Neutrophil (primary cell): Measurements from ENCODE around the gene CCL28.
"Not testable (repeated sequence)": the region's sequence is repeated elsewhere in the genome, so short reads cannot be mapped to it uniquely, and the experiment has no call there.

Source experiments
- H3K27ac ChIP-seq: fragments of 200-600 bp; sonication (generic); 2 replicates; pipeline ENCODE4 v1.5.1; 2016; ENCODE audit warnings: mild to moderate bottlenecking, moderate library complexity
- H3K27me3 ChIP-seq: fragments of 200-600 bp; sonication (generic); 2 replicates; pipeline ENCODE4 v1.6.0; 2016; ENCODE audit warnings: mild to moderate bottlenecking
- H3K36me3 ChIP-seq: fragments of 200-600 bp; sonication (generic); 2 replicates; pipeline ENCODE4 v1.5.1; 2017
- H3K4me1 ChIP-seq, 2 experiments: fragments of 200-600 bp in 1 of 2; sonication (generic) in 1 of 2; 1 replicate in 1 of 2; 2 replicates in 1 of 2; pipeline versions ENCODE4 v1.5.1 to v1.6.1; 2013 to 2016; ENCODE audit warnings: low read depth in 1 of 2, low read length in 1 of 2, mild to moderate bottlenecking in 1 of 2, moderate library complexity in 1 of 2; ENCODE audit not compliant: control insufficient read depth in 1 of 2, insufficient read depth in 1 of 2
- H3K4me3 ChIP-seq, 2 experiments: fragments of 200-600 bp in 1 of 2; sonication (generic) in 1 of 2; 1 replicate in 1 of 2; 2 replicates in 1 of 2; pipeline ENCODE4 v1.5.1; 2013 to 2016; ENCODE audit warnings: low read depth in 1 of 2, low read length in 1 of 2, mild to moderate bottlenecking in 1 of 2, moderate library complexity in 1 of 2
- H3K9me3 ChIP-seq: fragments of 200-600 bp; sonication (generic); 2 replicates; pipeline ENCODE4 v1.5.1; 2016
- CTCF ChIP-seq: fragments of 200-600 bp; sonication (generic); IDR thresholded peaks from 2 replicates; pipeline ENCODE4 v1.5.1; 2016; ENCODE audit warnings: antibody characterized with exemption

Gene CCL28, protein sequence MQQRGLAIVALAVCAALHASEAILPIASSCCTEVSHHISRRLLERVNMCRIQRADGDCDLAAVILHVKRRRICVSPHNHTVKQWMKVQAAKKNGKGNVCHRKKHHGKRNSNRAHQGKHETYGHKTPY

DNA sequence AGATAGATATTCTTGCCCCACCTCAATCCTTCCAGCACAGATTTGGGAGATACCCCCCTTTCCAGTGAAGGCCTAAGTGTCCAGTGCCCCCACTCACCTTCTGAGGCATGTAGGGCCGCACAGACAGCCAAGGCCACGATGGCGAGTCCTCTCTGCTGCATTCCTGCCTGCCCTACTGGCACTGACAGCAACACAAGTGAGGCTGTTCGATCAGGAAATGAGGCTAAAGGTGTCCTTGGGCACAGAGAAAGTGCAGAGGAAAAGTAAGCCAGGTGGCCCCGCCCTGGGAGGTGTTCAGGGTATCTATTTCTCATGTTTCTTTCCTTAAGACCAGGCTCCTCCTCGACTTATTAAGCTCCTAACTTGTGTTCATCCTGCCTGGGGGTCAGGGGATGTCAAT is at the start of gene CCL28:
CCL28 (minus strand) TSS at position 236 of the 400 bp plus-strand sequence; CDS start at position 161, 75 bp downstream.
- no peaks in the 10 kb centered on the region for H3K36me3 ChIP-seq
- H3K9me3 ChIP-seq: no peaks in the 10 kb centered on the region
- H3K27me3 ChIP-seq: no peaks in the 10 kb centered on the region
- no peak for TF ChIP-seq CTCF
- H3K4me1 ChIP-seq: no peaks in the 10 kb centered on the region
- H3K4me3 ChIP-seq: no peak within 1 kb of the TSS
- H3K27ac ChIP-seq: no peak within 1 kb of the TSS

- Histone ChIP-seq H3K9me3 (no peaks in the 10 kb centered on the region), H3K27ac (no peak overlapping the region), H3K27me3 (no peaks in the 10 kb centered on the region), H3K36me3 (no peaks in the 10 kb centered on the region), H3K4me3 (no peak overlapping the region), H3K4me1 (no peaks in the 10 kb centered on the region)
- TF ChIP-seq CTCF: no peak
These were observed 48.9 kb upstream of the CCL28 start for GRCh38 chr5:43461066-43461465.

DNA sequence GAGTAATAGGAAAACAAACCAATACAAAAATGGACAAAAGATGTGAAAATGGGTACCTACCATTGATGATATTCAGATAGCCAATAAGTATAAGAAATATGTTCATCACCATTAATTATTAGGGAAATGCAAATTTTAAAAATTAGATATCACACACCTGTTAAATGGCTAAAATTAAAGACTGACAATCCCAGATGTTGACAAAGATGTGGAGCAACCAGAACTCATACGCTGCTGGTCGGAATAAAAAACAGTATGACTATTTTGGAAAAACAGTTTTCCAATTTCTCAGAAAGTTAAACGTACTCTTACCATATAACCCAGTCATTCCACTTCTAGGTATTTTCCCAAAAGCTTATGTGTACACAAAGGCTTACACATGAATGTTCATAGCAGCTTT is 44.4 kb upstream of the CCL28 start:
- Histone ChIP-seq H3K27me3 (no peaks in the 10 kb centered on the region), H3K9me3 (no peaks in the 10 kb centered on the region), H3K4me3 (no peak overlapping the region), H3K4me1 (no peaks in the 10 kb centered on the region), H3K27ac (no peak overlapping the region), H3K36me3 (no peaks in the 10 kb centered on the region)
- no peak for TF ChIP-seq CTCF

DNA sequence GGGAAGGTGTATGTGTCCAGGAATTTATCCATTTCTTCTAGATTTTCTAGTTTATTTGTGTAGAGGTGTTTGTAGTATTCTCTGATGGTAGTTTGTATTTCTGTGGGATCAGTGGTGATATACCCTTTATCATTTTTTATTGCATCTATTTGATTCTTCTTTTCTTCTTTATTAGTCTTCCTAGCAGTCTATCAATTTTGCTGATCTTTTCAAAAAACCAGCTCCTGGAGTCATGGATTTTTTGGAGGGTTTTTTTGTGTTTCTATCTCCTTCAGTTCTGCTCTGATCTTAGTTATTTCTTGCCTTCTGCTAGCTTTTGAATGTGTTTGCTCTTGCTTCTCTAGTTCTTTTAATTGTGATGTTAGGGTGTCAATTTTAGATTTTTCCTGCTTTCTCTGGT is 29.4 kb upstream of the CCL28 start:
- not testable (repeated sequence) for H3K4me3 ChIP-seq, H3K9me3 ChIP-seq, H3K27ac ChIP-seq, H3K4me1 ChIP-seq, H3K36me3 ChIP-seq, H3K27me3 ChIP-seq

DNA sequence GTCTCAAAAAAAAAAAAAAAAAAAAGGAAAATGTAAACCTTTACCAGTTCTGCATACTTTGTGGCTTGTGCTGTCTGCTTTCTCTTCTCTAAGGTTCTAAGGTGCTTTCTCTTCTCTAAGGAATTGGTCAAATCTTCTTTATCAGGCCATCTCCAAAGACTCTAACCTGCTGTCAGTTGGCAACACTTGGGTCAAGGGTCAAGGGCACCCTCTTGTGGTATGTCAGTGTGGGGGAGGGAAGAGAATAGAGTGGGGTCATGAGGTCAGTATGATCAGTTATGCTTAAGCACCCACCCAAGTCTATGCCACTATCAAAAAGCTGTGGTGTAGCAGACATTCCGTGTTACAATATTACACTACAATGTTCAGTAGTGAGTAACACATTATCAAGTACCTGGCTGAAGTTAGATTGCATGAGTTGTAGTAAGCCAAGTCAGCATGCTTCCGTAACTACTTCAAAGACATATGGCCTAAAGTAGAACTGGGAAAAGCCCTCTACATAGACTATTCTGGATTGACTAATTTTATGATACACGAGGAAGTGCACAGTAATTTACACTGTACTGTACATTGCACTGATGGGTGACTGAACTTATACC is 25.0 kb upstream of the CCL28 start:
- no peak overlapping the region for H3K27ac ChIP-seq

More for the DNA sequence above, 25.0 kb upstream of the CCL28 start:
- Histone ChIP-seq H3K4me3 (no peak overlapping the region), H3K27me3 (no peaks in the 10 kb centered on the region), H3K9me3 (no peaks in the 10 kb centered on the region), H3K4me1 (no peaks in the 10 kb centered on the region), H3K36me3 (no peaks in the 10 kb centered on the region)
- no peak for TF ChIP-seq CTCF
